ENCODE measurements around the gene MARCHF3.

- TF ChIP-seq CTCF (conservative IDR thresholded peaks at IDR 0.05; ENCODE audit: low read length) (no peak), EZH2phosphoT487 (IDR thresholded peaks at IDR 0.05; ENCODE audit: borderline replicate concordance, low read depth, low read length) (no peak)
These were observed 34.7 kb downstream of the MARCHF3 start for GRCh38 chr5:126995689-126996088.
